DLD1 (cell line): ENCODE measurements around the gene WNT16.

ENCODE experiments used
- in situ Hi-C: cut with HindIII; loops from 2 replicates; pipeline ENCODE4 v1.10.0; 2017; ENCODE audit warnings: low sequenced_read_pairs

Gene WNT16

DNA sequence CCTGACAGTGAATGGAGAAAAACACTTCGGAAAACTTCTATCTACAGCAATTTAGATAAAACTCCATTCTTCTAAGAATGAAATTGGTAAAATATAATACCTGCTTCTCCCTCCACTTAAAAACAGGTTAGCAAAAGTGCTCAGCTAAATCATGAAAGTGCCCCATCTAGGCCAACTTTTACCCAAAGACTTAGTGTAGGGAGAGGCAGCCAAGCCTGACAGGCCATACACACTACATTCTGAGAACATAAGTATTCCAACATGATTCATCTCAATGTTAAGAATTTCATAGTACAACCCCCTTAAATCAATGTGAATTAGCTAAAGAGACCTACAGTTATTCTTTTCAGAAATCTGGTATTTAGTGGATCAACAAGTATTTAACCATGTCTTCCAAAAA lies 60.1 kb downstream of the WNT16 start:
- in situ Hi-C loops: loop anchor here (25.0 kb wide), 1 partner anchor 173 kb away; no protein-coding TSS in a partner anchor

DNA sequence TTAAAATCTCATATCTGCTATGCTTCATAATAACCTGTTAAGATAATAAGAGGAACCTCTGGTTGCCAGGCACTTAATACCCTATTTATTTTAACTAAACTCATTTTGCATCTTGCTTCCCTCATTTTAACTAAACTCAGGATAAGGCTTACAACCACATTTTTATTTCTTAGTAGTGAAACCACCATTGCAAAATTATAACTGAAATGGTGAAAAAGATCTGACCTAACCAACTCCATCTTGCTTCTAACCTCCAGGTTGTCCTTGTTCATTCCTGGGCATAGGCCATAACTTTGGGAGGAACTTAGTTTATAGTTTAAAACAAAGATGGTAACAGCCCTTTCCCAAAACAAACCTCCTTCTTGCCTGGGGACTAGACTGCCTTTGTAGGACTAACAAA lies 61.3 kb downstream of the WNT16 start:
- in situ Hi-C loops: loop anchor here (25.0 kb wide), 1 partner anchor 172 kb away; no protein-coding TSS in a partner anchor

DNA sequence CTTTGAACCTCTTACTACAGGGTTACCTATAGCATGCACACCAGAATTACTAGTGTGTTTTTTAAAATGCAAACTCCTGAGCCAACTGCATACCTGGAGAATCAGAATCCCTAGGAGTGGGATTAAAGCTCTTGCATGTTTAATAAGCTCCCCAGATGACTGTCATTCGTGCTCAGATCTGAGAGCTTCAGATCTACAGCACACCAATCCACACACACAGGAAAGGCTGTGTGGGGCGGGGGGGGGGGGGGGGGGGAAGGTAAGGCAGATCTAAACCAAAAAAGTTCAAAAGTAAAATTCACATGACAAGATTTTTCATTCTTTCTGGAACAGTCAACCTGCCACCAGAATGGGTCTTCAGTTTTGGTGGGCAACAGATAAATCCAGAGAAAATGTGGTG lies 61.8 kb downstream of the WNT16 start:
- in situ Hi-C loops: loop anchor here (25.0 kb wide), 1 partner anchor 172 kb away; no protein-coding TSS in a partner anchor
